Measurements from ENCODE around the gene CCDC148. TPM values are rescaled to one million over a fixed set of nuclear protein-coding genes. Genes with fewer than 3 reads are reported as not detected.

The CCDC148 gene
- total and polyA plus RNA-seq, 2 experiments from 2014 or later, result 1.2 to 1.8 TPM

GRCh38 chr2:158144914-158145625 is 311.5 kb downstream of the CCDC148 start:
- H3K27ac ChIP-seq (ENCODE audit: low read depth), result no peak overlapping the region
- ATAC-seq, result peak; percentile 94
- H4K20me1 ChIP-seq (replicated peaks; ENCODE audit: insufficient read depth), result no peaks in the 10 kb centered on the region
- no peak overlapping the region for H3K4me2 ChIP-seq
- H3F3A ChIP-seq (replicated peaks; ENCODE audit: low read depth), result no peaks in the 10 kb centered on the region
- peak; percentile 79 for DNase-seq (ENCODE audit: low spot score)
- peaks cover 6% of the 10 kb centered on the region; the same call in 1 of the 2 replicates for H3K9me2 ChIP-seq (ENCODE audit: insufficient read depth)
- peaks cover 9% of the 10 kb centered on the region for H3K4me1 Mint-ChIP-seq
- TF ChIP-seq ZNF114 (CRISPR knock-in tag; IDR thresholded peaks at IDR 0.05), result no peak
- no peak for TF ChIP-seq ZNF331 (CRISPR knock-in tag; IDR thresholded peaks at IDR 0.05; ENCODE audit: low read depth)
- TF ChIP-seq STAT1 (IDR thresholded peaks at IDR 0.05; ENCODE audit: unreplicated experiment), result no peak
- no peak for TF ChIP-seq POLR2AphosphoS5 (IDR thresholded peaks at IDR 0.05; ENCODE audit: low read depth)
- TF ChIP-seq JUNB (IDR thresholded peaks at IDR 0.05; ENCODE audit: unreplicated experiment), result no peak
- TF ChIP-seq ETS1 (IDR thresholded peaks at IDR 0.05), result no peak
- TF ChIP-seq EZH2 (IDR thresholded peaks at IDR 0.05; ENCODE audit: low read depth, unreplicated experiment), result no peak
- TF ChIP-seq, protein P1, sequence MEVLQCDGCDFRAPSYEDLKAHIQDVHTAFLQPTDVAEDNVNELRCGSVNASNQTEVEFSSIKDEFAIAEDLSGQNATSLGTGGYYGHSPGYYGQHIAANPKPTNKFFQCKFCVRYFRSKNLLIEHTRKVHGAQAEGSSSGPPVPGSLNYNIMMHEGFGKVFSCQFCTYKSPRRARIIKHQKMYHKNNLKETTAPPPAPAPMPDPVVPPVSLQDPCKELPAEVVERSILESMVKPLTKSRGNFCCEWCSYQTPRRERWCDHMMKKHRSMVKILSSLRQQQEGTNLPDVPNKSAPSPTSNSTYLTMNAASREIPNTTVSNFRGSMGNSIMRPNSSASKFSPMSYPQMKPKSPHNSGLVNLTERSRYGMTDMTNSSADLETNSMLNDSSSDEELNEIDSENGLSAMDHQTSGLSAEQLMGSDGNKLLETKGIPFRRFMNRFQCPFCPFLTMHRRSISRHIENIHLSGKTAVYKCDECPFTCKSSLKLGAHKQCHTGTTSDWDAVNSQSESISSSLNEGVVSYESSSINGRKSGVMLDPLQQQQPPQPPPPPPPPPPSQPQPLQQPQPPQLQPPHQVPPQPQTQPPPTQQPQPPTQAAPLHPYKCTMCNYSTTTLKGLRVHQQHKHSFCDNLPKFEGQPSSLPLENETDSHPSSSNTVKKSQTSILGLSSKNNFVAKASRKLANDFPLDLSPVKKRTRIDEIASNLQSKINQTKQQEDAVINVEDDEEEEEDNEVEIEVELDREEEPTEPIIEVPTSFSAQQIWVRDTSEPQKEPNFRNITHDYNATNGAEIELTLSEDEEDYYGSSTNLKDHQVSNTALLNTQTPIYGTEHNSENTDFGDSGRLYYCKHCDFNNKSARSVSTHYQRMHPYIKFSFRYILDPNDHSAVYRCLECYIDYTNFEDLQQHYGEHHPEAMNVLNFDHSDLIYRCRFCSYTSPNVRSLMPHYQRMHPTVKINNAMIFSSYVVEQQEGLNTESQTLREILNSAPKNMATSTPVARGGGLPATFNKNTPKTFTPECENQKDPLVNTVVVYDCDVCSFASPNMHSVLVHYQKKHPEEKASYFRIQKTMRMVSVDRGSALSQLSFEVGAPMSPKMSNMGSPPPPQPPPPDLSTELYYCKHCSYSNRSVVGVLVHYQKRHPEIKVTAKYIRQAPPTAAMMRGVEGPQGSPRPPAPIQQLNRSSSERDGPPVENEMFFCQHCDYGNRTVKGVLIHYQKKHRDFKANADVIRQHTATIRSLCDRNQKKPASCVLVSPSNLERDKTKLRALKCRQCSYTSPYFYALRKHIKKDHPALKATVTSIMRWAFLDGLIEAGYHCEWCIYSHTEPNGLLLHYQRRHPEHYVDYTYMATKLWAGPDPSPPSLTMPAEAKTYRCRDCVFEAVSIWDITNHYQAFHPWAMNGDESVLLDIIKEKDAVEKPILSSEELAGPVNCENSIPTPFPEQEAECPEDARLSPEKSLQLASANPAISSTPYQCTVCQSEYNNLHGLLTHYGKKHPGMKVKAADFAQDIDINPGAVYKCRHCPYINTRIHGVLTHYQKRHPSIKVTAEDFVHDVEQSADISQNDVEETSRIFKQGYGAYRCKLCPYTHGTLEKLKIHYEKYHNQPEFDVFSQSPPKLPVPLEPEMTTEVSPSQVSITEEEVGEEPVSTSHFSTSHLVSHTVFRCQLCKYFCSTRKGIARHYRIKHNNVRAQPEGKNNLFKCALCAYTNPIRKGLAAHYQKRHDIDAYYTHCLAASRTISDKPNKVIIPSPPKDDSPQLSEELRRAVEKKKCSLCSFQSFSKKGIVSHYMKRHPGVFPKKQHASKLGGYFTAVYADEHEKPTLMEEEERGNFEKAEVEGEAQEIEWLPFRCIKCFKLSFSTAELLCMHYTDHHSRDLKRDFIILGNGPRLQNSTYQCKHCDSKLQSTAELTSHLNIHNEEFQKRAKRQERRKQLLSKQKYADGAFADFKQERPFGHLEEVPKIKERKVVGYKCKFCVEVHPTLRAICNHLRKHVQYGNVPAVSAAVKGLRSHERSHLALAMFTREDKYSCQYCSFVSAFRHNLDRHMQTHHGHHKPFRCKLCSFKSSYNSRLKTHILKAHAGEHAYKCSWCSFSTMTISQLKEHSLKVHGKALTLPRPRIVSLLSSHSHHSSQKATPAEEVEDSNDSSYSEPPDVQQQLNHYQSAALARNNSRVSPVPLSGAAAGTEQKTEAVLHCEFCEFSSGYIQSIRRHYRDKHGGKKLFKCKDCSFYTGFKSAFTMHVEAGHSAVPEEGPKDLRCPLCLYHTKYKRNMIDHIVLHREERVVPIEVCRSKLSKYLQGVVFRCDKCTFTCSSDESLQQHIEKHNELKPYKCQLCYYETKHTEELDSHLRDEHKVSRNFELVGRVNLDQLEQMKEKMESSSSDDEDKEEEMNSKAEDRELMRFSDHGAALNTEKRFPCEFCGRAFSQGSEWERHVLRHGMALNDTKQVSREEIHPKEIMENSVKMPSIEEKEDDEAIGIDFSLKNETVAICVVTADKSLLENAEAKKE (CRISPR knock-in tag; IDR thresholded peaks at IDR 0.05), result no peak
- no peak for TF ChIP-seq REST (IDR thresholded peaks at IDR 0.05; ENCODE audit: unreplicated experiment)
- no peak for TF ChIP-seq EZH2phosphoT487 (IDR thresholded peaks at IDR 0.05; ENCODE audit: unreplicated experiment)
- TF ChIP-seq CTCF (conservative IDR thresholded peaks at IDR 0.05; ENCODE audit: low read depth in 2 of 2), result no peak
- TF ChIP-seq NANOG (IDR thresholded peaks at IDR 0.05; ENCODE audit: borderline replicate concordance), result no peak
- no peak for TF ChIP-seq CREB1 (CRISPR knock-in tag; IDR thresholded peaks at IDR 0.05; ENCODE audit: low read depth)
- H3K36me3 Mint-ChIP-seq (ENCODE audit: low read depth), result no peaks in the 10 kb centered on the region
- no peaks in the 10 kb centered on the region for H3K4me1 ChIP-seq (ENCODE audit: insufficient read depth)
- peak overlapping the region; percentile 66; the same call in 1 of the 2 replicates for H2AFZ ChIP-seq
- H3K79me2 ChIP-seq (replicated peaks; ENCODE audit: insufficient read depth), result no peaks in the 10 kb centered on the region
- no peak overlapping the region for H3K4me3 Mint-ChIP-seq
- no peaks in the 10 kb centered on the region for H3K27me3 ChIP-seq (ENCODE audit: insufficient read depth)
- H3K27ac Mint-ChIP-seq, result no peak overlapping the region
- H3K27me3 Mint-ChIP-seq (ENCODE audit: insufficient read depth, low read depth, poor library complexity), result peaks cover 4% of the 10 kb centered on the region
- H3K4me3 ChIP-seq, result no peak overlapping the region
- no peaks in the 10 kb centered on the region for H3K9me3 Mint-ChIP-seq
- no peaks in the 10 kb centered on the region for H3K36me3 ChIP-seq (ENCODE audit: insufficient read depth)

Measured in GM23338 (cell line).